NOMO-1 treated with DMSO at 0.1 percent for 48 hours (cell line): ENCODE measurements around the gene GLRA1.
"Not testable (repeated sequence)": the region's sequence is repeated elsewhere in the genome, so short reads cannot be mapped to it uniquely, and the experiment has no call there.

Experiments
- DNase-seq: peaks from one replicate; lab custom pipeline; 2025; ENCODE audit not compliant: unreplicated experiment; lab: John Stamatoyannopoulos, UW

GLRA1 gene

GRCh38 chr5:151820271-151820670, 104.4 kb downstream of the GLRA1 start:
- no peak for DNase-seq

GRCh38 chr5:151819830-151820229, 104.8 kb downstream of the GLRA1 start:
- no peak for DNase-seq

DNA sequence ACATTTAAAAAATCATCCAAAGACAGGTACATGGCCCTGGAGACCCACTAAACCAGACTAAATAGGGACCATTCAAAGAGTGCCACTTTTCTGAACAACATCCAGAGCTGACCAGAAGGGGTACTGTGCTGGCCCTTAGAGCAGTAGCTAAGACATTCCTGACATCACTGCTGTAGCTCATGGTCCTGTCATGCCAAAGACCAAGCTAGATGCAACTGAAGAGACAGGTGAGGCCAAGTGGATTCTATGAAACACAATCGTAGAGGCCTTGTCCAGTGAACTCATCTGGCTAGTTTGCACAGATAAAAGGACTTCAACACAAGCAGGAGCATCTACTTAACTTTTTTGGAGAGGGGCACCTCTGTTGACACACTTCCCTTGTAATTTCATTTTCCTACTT, 109.6 kb downstream of the GLRA1 start:
- no peak for DNase-seq

- DNase-seq, result no peak
These were observed 111.8 kb downstream of the GLRA1 start for GRCh38 chr5:151812757-151813309.

- no peak for DNase-seq
These were observed 112.9 kb downstream of the GLRA1 start for GRCh38 chr5:151811593-151812321.

DNA sequence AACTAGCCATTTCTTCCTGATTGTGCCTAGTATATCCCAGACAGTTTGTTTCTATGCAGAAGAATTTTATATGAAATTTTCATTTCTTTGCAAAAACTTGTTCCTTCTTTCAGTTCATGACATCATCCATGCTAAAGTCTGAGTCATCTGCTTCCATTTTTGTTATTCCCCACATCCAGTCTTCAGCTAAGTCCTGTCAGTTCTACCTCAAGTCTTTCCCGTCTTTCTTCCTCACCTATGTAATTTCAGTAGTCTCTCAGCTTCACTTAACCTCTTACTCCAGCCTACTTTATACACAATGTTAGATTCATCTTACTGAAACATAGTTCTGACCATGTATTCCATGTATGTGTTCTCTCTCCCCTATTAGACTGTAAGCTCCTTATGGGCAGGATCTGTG, 113.8 kb downstream of the GLRA1 start:
- no peak for DNase-seq

DNA sequence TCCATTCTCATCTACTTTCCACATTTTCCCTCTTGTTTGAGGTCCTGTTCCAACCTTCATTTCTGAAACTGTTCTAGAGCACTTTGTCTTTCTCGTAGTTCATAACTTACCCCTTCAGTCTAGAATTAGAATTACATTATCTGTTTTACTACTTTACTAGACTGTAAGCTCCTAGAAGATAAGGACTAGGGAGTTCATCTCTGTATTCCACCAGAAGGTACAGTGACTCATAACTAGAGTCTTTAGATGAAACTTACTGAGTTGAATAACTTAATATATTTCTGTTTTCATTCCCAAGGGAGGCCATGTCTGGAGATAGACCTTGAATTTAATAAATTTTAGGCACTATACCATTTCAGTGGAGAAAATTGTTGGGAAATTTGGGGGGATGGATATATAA, 114.2 kb downstream of the GLRA1 start:
- no peak for DNase-seq

DNA sequence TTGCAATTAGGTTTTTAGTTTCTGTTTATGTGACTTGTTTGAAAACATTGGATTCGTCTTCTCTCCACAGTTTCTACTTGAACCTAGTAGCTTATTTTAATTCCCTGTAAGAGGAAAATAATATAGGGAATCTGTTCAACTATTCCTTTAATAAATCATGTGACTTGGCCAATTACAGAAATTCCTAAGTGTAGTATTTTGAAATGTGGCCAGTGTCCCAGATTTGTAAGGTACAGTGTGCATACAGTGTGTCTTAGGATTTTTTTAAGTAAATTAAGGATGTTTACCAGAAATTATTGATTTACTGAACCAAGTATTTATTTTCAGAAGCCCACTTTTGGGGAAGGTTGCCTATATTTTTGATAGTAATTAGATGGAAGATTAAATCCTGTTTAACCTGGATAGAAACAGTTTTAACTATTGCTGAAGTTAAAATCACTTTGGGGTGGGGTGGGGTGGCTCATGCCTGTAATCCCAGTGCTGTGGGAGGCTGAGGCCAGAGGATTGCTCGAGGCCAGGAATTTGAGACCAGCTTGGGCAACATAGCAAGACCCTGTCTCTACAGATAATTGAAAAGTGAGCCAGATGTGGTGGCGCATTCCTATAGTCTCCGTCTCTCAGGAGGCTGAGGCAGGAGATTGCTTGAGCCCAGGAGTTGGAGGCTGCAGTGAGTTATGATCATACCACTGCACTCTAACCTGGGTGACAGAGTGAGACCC, 116.0 kb downstream of the GLRA1 start:
- no peak for DNase-seq

DNA sequence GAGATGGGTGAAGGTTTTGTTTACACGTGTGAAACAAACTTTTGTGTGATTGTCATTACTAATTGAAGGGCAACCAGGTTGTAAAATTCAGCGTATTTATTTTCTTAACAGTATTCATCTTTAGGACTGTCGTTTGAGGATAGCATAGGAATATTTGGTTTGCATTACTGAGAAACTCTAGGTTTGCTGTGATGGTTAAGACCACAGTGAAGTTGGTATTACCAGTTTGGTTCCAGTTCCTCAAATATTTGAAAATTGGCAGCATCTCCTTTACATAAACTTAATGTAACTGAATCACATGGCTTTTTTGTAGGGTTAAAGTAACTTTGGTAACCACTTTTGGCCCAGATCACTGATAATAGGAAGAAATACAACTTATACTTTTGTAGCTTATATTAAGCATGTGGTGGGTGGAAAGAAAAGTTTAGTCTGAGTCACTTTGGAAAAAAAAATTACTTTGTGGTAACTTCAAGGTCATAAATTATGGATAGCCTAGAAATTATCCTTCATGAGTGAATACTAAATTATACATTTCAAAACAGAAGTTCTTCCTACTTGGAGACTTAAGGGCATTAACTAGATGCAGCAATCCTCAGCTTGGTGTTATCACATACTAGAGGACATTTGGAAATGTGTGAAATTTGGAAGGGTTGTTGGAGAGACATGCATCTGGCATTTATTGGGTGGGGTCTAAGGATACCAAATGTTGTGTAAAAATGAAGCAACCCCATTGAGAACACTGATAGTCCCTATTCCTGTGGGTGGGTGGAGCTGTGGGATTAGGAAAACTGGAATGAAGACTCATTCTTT, 119.0 kb downstream of the GLRA1 start:
- DNase-seq, result peak; percentile 38

GRCh38 chr5:151800532-151800931, 124.1 kb downstream of the GLRA1 start:
- DNase-seq, result peak; percentile 28

DNA sequence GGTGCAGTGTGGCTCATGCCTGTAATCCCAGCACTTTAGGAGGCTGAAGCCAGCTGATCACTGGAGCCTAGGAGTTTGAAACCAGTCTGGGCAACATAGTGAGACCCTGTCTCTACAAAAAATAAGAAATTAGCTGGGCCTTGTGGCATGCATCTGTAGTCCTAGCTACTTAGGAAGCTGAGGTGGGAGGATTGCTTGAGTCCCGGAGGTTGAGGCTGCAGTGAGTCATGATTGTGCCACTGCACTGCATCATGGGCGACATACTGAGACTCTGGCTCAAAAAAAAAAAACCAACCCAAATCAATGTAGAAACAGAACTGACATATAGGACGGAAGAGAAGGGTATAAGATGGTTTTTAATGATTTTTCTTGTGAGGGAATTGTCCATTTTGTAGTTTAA, 125.2 kb downstream of the GLRA1 start:
- DNase-seq, result no peak

GRCh38 chr5:151798674-151799073, 126.0 kb downstream of the GLRA1 start:
- no peak for DNase-seq

GRCh38 chr5:151795426-151795825, 129.2 kb downstream of the GLRA1 start:
- DNase-seq, result no peak

DNA sequence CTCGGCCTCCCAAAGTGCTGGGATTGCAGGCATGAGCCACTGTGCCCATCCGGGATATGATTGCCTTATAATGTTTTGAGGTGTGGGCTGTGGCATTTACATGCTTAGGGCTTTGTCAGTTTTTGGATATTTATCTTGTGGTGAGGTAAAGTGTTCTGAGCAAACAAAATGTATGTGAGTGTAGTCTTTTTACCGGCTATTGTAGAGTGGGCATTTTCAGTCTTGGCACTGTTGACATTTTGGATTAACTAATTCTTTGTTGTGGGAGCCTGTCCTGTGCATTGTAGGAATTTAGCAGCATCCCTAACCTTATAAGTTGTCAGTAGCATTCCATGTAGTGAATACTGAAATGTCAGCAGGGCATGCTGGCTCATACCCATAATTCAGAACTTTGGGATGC, 131.3 kb downstream of the GLRA1 start:
- DNase-seq, result no peak

- DNase-seq, result no peak
These were observed 136.8 kb downstream of the GLRA1 start for GRCh38 chr5:151787817-151788216.

DNA sequence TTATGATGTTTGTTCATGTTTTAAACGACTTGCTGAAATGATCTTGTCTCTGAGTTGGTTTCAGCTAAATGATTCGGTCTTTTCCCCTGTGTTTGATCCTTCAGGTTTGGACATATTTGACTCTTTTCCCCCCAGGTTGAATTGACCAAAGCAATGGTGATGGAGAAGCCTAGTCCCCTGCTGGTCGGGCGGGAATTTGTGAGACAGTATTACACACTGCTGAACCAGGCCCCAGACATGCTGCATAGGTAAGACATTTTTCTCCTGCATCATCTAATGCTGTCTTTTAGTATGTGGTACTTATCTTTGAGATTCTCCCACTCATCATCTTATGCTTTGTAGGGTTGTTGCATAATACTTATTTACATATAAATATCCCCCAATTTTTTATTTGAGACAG, 138.2 kb downstream of the GLRA1 start:
- DNase-seq, result no peak

DNA sequence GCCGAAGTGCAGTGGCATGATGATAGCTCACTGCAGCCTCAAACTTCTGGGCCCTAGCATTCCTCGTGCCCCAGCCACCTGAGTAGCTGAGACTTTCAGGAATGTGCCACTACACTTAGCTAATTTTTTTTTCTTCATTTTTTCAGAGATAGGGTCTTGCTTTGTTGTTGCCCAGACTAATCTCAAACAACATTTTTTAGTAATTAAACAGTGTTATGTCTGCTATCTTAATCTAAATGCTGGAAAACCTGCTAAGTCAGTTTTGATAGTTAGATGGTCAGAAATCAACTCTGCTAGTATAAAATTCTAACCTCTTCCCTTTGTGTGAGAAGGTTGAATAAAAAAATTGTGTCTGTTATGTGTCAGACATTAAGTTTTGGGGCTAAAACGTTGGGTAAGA, 140.5 kb downstream of the GLRA1 start:
- no peak for DNase-seq

DNA sequence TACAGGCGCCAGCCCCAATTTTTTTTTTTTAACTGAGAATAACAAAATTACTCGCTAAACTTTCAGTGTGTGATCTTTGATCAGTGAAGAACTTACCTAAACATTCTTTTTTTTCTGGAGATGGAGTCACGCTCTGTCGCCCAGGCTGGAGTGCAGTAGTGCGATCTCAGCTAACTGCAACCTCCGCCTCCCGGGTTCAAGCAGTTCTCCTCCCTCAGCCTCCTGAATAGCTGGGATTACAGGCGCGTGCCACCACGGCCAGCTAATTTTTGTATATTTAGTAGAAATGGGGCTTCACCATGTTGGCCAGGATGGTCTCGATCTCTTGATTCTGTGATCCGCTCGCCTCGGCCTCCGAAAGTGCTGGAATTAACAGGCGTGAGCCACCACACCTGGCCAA, 141.0 kb downstream of the GLRA1 start:
- DNase-seq, result not testable (repeated sequence)

DNA sequence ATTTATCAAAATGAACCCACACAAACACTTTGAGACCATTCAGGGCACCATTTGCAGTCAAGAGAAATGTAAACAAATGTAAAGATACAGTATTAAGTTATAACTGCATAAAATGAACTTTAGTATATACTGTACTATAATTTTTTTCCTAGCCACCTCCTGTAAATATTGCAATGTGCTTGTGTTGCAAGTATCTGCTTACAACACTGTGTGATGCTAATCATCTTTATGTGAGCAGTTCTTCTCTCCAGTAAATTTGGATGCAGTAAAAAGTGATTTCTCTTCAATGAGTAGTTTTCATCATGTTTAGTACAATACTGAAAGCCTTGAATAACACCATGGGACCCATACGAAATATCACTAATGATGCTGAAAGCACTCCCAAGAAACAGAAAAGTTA, 143.4 kb downstream of the GLRA1 start:
- no peak for DNase-seq

- DNase-seq, result no peak
These were observed 144.3 kb downstream of the GLRA1 start for GRCh38 chr5:151780348-151780747.

GRCh38 chr5:151779531-151780125, 145.0 kb downstream of the GLRA1 start:
- no peak for DNase-seq
